Cardiac muscle cell (in vitro differentiated cells and primary cell): ENCODE results near the gene AFF2. TPM values are rescaled to one million over a fixed set of nuclear protein-coding genes. Genes with fewer than 3 reads are reported as not detected.

Experiments
- DNase-seq, 2 donors: peaks; one replicate each; pipeline versions ENCODE4 v3.0.0 to v3.0.0-alpha.2; 2010 to 2017; ENCODE audit warnings: low read depth in 1 of 2, low spot score in 1 of 2
- H3K27ac ChIP-seq: fragments of 200-600 bp; sonication (generic); 2 replicates; pipeline ENCODE4 v1.5.1; 2016
- H3K27me3 ChIP-seq: fragments of 200-600 bp; sonication (generic); 2 replicates; pipeline ENCODE4 v1.6.0; 2016; ENCODE audit warnings: control low read depth
- H3K36me3 ChIP-seq: fragments of 200-600 bp; sonication (generic); 2 replicates; pipeline ENCODE4 v1.5.1; 2016; ENCODE audit warnings: control low read depth
- H3K4me1 ChIP-seq: fragments of 200-600 bp; sonication (generic); 2 replicates; pipeline ENCODE4 v1.8.1; 2017; ENCODE audit warnings: low read depth, mild to moderate bottlenecking, mixed run types
- H3K4me3 ChIP-seq: fragments of 200-600 bp; sonication (generic); 2 replicates; pipeline ENCODE4 v1.5.1; 2016; ENCODE audit warnings: mild to moderate bottlenecking
- H3K9me3 ChIP-seq: fragments of 200-600 bp; sonication (generic); 2 replicates; pipeline ENCODE4 v1.5.1; 2017; ENCODE audit warnings: low read depth, mild to moderate bottlenecking, control low read depth
- CTCF ChIP-seq: IDR thresholded peaks from 2 replicates; pipeline ENCODE4 v1.5.1; 2012; ENCODE audit warnings: low read depth, mild to moderate bottlenecking, low read length
- polyA plus RNA-seq: library from polyadenylated mRNA; unstranded; fragments of >200 nt; fragmentation: Nextera tagmentation; extraction: Ambion mirVana; gene quantifications from 2 replicates; pipeline ENCODE4 v1.2.1, GENCODE V29; 2016
- total RNA-seq: library from RNA; depleted of rRNA; stranded (reverse); fragments of >200 nt; gene quantifications from 2 replicates; pipeline ENCODE4 v1.2.3, GENCODE V29; 2016

AFF2 gene
- total and polyA plus RNA-seq, 2 experiments from 2014 or later: 4.4 to 8.3 TPM

GRCh38 chrX:148804579-148805355, 304.4 kb downstream of the AFF2 start:
- no peak for DNase-seq
- H3K36me3 ChIP-seq: no peaks in the 10 kb centered on the region
- no peak overlapping the region for H3K27ac ChIP-seq
- no peak for TF ChIP-seq CTCF
- no peaks in the 10 kb centered on the region for H3K27me3 ChIP-seq
- H3K4me3 ChIP-seq: no peak overlapping the region
- H3K9me3 ChIP-seq: no peaks in the 10 kb centered on the region
- H3K4me1 ChIP-seq: no peaks in the 10 kb centered on the region

GRCh38 chrX:148806145-148806870, 305.9 kb downstream of the AFF2 start:
- H3K4me3 ChIP-seq: no peak overlapping the region
- no peak overlapping the region for H3K27ac ChIP-seq
- no peak for DNase-seq
- no peaks in the 10 kb centered on the region for H3K27me3 ChIP-seq
- no peaks in the 10 kb centered on the region for H3K36me3 ChIP-seq
- no peaks in the 10 kb centered on the region for H3K9me3 ChIP-seq
- no peak for TF ChIP-seq CTCF
- no peaks in the 10 kb centered on the region for H3K4me1 ChIP-seq

- H3K27me3 ChIP-seq: no peaks in the 10 kb centered on the region
- H3K4me1 ChIP-seq: no peaks in the 10 kb centered on the region
- no peak for DNase-seq
- no peak overlapping the region for H3K4me3 ChIP-seq
- H3K36me3 ChIP-seq: no peaks in the 10 kb centered on the region
- no peaks in the 10 kb centered on the region for H3K9me3 ChIP-seq
- no peak for TF ChIP-seq CTCF
- no peak overlapping the region for H3K27ac ChIP-seq
Measured at GRCh38 chrX:148808833-148809232, 308.4 kb downstream of the AFF2 start.

GRCh38 chrX:148811236-148811635, 310.8 kb downstream of the AFF2 start:
- no peak overlapping the region for H3K4me3 ChIP-seq
- TF ChIP-seq CTCF: no peak
- H3K9me3 ChIP-seq: no peaks in the 10 kb centered on the region
- H3K4me1 ChIP-seq: no peaks in the 10 kb centered on the region
- peak in 1 of 2 donors; percentile 32 for DNase-seq
- no peaks in the 10 kb centered on the region for H3K27me3 ChIP-seq
- no peaks in the 10 kb centered on the region for H3K36me3 ChIP-seq
- no peak overlapping the region for H3K27ac ChIP-seq

GRCh38 chrX:148813422-148813821, 313.0 kb downstream of the AFF2 start:
- DNase-seq: no peak
- TF ChIP-seq CTCF: no peak

More at GRCh38 chrX:148813422-148813821, 313.0 kb downstream of the AFF2 start:
- no peak overlapping the region for H3K27ac ChIP-seq
- no peaks in the 10 kb centered on the region for H3K4me1 ChIP-seq
- no peaks in the 10 kb centered on the region for H3K27me3 ChIP-seq
- no peaks in the 10 kb centered on the region for H3K36me3 ChIP-seq
- no peak overlapping the region for H3K4me3 ChIP-seq
- H3K9me3 ChIP-seq: no peaks in the 10 kb centered on the region
